Panc1 (cell line): ENCODE results near the gene RABGAP1L. TPM values are rescaled to one million over a fixed set of nuclear protein-coding genes. Genes with fewer than 3 reads are reported as not detected.

ENCODE experiments used
- ATAC-seq: fragments of 200-7000 bp; cut with Tn5 transposase; 2 replicates; pipeline ENCODE4 v1.9.1; 2020; ENCODE audit warnings: mild to moderate bottlenecking, moderate library complexity
- BruUV-seq: library from RNA; stranded (reverse); fragments of 400-500 nt; replicated peaks from 2 replicates; lab custom pipeline; 2021; lab: Mats Ljungman, UMichigan
- CTCF ChIA-PET: fragments of 300-600 bp; sonication (Branson Sonifier 250); formaldehyde crosslinking; loops from one replicate; lab custom pipeline; 2022; ENCODE audit warnings: antibody characterized with exemption; lab: Charles Lee
- POLR2A ChIA-PET: fragments of 300-600 bp; sonication (Branson Sonifier 250); formaldehyde crosslinking; loops from one replicate; lab custom pipeline; 2022; ENCODE audit warnings: antibody characterized with exemption; lab: Charles Lee
- DNase-seq: peaks from one replicate; pipeline ENCODE4 v3.0.0-alpha.2; 2010; ENCODE audit warnings: low read depth, low spot score
- H3K27ac ChIP-seq: 2 replicates; pipeline ENCODE4 v1.5.1; 2011; ENCODE audit warnings: mild to moderate bottlenecking, low read length, inconsistent platforms
- H3K27me3 ChIP-seq: fragments of 200-500 bp; sonication (Bioruptor generic); 2 replicates; pipeline ENCODE4 v1.6.0; 2014; ENCODE audit warnings: low read length, inconsistent platforms; ENCODE audit not compliant: control insufficient read depth, insufficient read depth
- H3K36me3 ChIP-seq: fragments of 200-500 bp; sonication (Bioruptor generic); 2 replicates; pipeline ENCODE4 v1.5.1; 2014; ENCODE audit warnings: inconsistent platforms, mild to moderate bottlenecking, low read length, moderate library complexity; ENCODE audit not compliant: control insufficient read depth, insufficient read depth
- H3K4me1 ChIP-seq: 2 replicates; pipeline ENCODE4 v1.5.1; 2011; ENCODE audit warnings: inconsistent platforms, mild to moderate bottlenecking, low read length, moderate library complexity; ENCODE audit not compliant: control insufficient read depth, insufficient read depth
- H3K4me3 ChIP-seq, 2 experiments: 2 replicates each; pipeline ENCODE4 v1.5.1; 2011 to 2012; ENCODE audit warnings: low read depth in 2 of 2, low read length in 2 of 2, mild to moderate bottlenecking in 2 of 2, inconsistent platforms in 1 of 2, moderate library complexity in 1 of 2
- H3K9me3 ChIP-seq: fragments of 200-500 bp; sonication (Bioruptor generic); 2 replicates; pipeline ENCODE4 v1.5.1; 2014; ENCODE audit warnings: low read depth, mild to moderate bottlenecking, inconsistent platforms, low read length, moderate library complexity; ENCODE audit not compliant: control insufficient read depth, insufficient read depth
- POLR2AphosphoS5 ChIP-seq: IDR thresholded peaks from 2 replicates; pipeline ENCODE4 v1.6.1; 2012; ENCODE audit warnings: mild to moderate bottlenecking, low read depth, low read length, moderate library complexity
- SIN3A ChIP-seq: IDR thresholded peaks from 2 replicates; pipeline ENCODE4 v1.6.1; 2012; ENCODE audit warnings: low read depth, mild to moderate bottlenecking, low read length, moderate library complexity, borderline replicate concordance; ENCODE audit not compliant: insufficient read depth
- TCF7L2 ChIP-seq: IDR thresholded peaks from 2 replicates; pipeline ENCODE4 v1.6.1; 2011; ENCODE audit warnings: mild to moderate bottlenecking, low read depth, low read length, inconsistent platforms
- in situ Hi-C: cut with HindIII; loops from 2 replicates; pipeline ENCODE4 v1.10.0; 2016; ENCODE audit warnings: low sequenced_read_pairs, low pct_unique_long_range_greater_than_20kb
- intact Hi-C: fragments of 100-400 bp; cut with micrococcal nuclease; formaldehyde crosslinking; loops from one replicate; pipeline ENCODE4 v1.10.0; 2022; ENCODE audit not compliant: unreplicated experiment
- total RNA-seq: library from RNA; stranded (reverse); gene quantifications from one replicate; pipeline ENCODE4 v1.2.1, GENCODE V29; 2021; ENCODE audit not compliant: unreplicated experiment
- TF ChIP-seq, protein P1 (sequence below), 2 experiments: IDR thresholded peaks; 2 replicates each; pipeline ENCODE4 v1.6.1; 2011 to 2012; ENCODE audit warnings: low read depth in 2 of 2, control low read depth in 1 of 2, low read length in 1 of 2, mild to moderate bottlenecking in 1 of 2, moderate library complexity in 1 of 2; ENCODE audit not compliant: insufficient read depth in 1 of 2
- TF ChIP-seq, protein P2 (sequence below): fragments of 450-650 bp; IDR thresholded peaks from 2 replicates; pipeline ENCODE4 v1.5.1; 2017; ENCODE audit warnings: mild to moderate bottlenecking

Gene RABGAP1L
- total RNA-seq, 1 experiment from 2014 or later: 37.0 TPM

DNA sequence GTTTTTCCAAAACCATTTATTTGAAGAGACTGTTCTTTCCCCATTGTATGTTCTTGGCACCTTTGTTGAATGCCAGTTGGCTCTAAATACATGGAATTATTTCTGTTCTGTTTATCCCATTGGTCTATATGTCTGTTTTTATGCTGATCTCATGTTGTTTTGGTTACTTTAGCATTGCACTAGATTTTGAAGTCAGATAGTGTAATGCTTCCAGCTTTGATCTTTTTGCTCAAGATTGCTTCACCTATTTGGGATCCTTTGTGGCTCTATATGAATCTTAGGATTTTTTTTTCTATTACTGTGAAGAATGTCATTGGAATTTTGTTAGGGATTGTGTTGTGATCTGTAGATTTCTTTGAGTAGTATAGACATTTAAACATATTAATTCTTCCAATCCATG lies 149.3 kb downstream of the RABGAP1L start:
- POLR2A ChIA-PET: no interaction called here
- CTCF ChIA-PET: no interaction called here
- ATAC-seq: no peak
- no TSS peak for BruUV-seq
- Histone ChIP-seq H3K9me3 (peaks cover 2% of the 10 kb centered on the region; the same call in 1 of the 2 replicates), H3K36me3 (no peaks in the 10 kb centered on the region), H3K4me1 (no peaks in the 10 kb centered on the region), H3K27ac (no peak overlapping the region), H3K4me3 (no peak overlapping the region), H3K27me3 (no peaks in the 10 kb centered on the region)
- in situ Hi-C loops (no loop called here), intact Hi-C loops (no loop called here)
- TF ChIP-seq, protein P1, sequence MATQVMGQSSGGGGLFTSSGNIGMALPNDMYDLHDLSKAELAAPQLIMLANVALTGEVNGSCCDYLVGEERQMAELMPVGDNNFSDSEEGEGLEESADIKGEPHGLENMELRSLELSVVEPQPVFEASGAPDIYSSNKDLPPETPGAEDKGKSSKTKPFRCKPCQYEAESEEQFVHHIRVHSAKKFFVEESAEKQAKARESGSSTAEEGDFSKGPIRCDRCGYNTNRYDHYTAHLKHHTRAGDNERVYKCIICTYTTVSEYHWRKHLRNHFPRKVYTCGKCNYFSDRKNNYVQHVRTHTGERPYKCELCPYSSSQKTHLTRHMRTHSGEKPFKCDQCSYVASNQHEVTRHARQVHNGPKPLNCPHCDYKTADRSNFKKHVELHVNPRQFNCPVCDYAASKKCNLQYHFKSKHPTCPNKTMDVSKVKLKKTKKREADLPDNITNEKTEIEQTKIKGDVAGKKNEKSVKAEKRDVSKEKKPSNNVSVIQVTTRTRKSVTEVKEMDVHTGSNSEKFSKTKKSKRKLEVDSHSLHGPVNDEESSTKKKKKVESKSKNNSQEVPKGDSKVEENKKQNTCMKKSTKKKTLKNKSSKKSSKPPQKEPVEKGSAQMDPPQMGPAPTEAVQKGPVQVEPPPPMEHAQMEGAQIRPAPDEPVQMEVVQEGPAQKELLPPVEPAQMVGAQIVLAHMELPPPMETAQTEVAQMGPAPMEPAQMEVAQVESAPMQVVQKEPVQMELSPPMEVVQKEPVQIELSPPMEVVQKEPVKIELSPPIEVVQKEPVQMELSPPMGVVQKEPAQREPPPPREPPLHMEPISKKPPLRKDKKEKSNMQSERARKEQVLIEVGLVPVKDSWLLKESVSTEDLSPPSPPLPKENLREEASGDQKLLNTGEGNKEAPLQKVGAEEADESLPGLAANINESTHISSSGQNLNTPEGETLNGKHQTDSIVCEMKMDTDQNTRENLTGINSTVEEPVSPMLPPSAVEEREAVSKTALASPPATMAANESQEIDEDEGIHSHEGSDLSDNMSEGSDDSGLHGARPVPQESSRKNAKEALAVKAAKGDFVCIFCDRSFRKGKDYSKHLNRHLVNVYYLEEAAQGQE (IDR thresholded peaks at IDR 0.05; ENCODE audit: insufficient read depth in 1 of 2, low read depth in 2 of 2, low read length in 1 of 2): no peak
- TF ChIP-seq TCF7L2: no peak
- TF ChIP-seq SIN3A: no peak
- TF ChIP-seq POLR2AphosphoS5: no peak
- TF ChIP-seq, protein P2, sequence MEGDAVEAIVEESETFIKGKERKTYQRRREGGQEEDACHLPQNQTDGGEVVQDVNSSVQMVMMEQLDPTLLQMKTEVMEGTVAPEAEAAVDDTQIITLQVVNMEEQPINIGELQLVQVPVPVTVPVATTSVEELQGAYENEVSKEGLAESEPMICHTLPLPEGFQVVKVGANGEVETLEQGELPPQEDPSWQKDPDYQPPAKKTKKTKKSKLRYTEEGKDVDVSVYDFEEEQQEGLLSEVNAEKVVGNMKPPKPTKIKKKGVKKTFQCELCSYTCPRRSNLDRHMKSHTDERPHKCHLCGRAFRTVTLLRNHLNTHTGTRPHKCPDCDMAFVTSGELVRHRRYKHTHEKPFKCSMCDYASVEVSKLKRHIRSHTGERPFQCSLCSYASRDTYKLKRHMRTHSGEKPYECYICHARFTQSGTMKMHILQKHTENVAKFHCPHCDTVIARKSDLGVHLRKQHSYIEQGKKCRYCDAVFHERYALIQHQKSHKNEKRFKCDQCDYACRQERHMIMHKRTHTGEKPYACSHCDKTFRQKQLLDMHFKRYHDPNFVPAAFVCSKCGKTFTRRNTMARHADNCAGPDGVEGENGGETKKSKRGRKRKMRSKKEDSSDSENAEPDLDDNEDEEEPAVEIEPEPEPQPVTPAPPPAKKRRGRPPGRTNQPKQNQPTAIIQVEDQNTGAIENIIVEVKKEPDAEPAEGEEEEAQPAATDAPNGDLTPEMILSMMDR: no peak
- no peak for DNase-seq

DNA sequence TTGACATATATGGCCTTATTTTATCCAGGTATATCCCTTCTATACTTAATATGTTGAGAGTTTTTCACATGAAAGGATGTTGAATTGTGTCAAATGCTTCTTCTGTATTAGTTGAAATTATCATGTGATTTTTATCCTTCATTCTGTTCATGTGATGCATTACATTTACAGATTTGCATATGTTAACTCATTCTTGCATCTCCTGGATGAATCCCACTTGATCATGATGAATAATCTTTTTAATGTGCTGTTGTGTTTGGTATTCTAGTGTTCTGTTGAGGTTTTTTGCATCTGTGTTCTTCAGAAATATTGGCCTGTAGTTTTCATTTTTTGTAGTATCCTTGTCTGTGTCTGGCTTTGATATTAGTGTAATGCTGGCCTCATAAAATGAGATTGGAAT lies 150.2 kb downstream of the RABGAP1L start:
- H3K4me1 ChIP-seq: no peaks in the 10 kb centered on the region
- ATAC-seq (no peak), DNase-seq (no peak)
- no peak overlapping the region for H3K27ac ChIP-seq
- peaks cover 2% of the 10 kb centered on the region; the same call in 1 of the 2 replicates for H3K9me3 ChIP-seq
- H3K27me3 ChIP-seq: no peaks in the 10 kb centered on the region
- in situ Hi-C loops: no loop called here
- ChIA-PET CTCF (no interaction called here), POLR2A (no interaction called here)
- no peak for TF ChIP-seq POLR2AphosphoS5
- BruUV-seq: no TSS peak
- no peaks in the 10 kb centered on the region for H3K36me3 ChIP-seq
- no peak overlapping the region for H3K4me3 ChIP-seq
- intact Hi-C loops: no loop called here

DNA sequence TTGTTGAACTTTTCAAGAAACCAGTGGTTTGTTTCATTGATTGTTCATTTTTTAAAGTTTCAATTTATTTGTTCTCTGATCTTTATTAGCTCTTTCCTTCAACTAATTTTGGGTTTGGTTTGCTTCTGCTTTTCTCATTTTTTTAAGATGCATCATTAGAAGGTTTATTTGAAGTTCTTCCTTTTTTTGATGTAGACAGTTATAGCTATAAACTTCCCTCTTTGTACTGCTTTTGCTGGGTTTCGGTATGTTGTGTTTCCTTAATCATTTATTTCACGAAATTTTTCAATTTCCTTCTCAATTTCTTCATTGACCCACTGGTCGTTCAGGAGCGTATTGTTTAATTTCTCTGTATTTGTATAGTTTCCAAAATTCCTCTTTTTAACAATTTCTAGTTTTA lies 155.1 kb downstream of the RABGAP1L start:
- Histone ChIP-seq H3K9me3 (peaks cover 4% of the 10 kb centered on the region; the same call in 1 of the 2 replicates), H3K27me3 (no peaks in the 10 kb centered on the region), H3K27ac (no peak overlapping the region), H3K36me3 (no peaks in the 10 kb centered on the region), H3K4me3 (no peak overlapping the region), H3K4me1 (no peaks in the 10 kb centered on the region)
- ChIA-PET CTCF (no interaction called here), POLR2A (no interaction called here)
- TF ChIP-seq, protein P1 (IDR thresholded peaks at IDR 0.05; ENCODE audit: insufficient read depth in 1 of 2, low read depth in 2 of 2, low read length in 1 of 2): no peak
- TF ChIP-seq SIN3A (no peak), POLR2AphosphoS5 (no peak), TCF7L2 (no peak)
- TF ChIP-seq, protein P2: no peak
- BruUV-seq: no TSS peak
- intact Hi-C loops (no loop called here), in situ Hi-C loops (no loop called here)
- no peak for DNase-seq
- no peak for ATAC-seq
